NCI-H2196 treated with DMSO at 0.1 percent for 48 hours (cell line): ENCODE results near the gene HNRNPF.
"Not testable (repeated sequence)": the region's sequence is repeated elsewhere in the genome, so short reads cannot be mapped to it uniquely, and the experiment has no call there.

Experiments
- DNase-seq: peaks from one replicate; lab custom pipeline; 2025; ENCODE audit not compliant: unreplicated experiment; lab: John Stamatoyannopoulos, UW

HNRNPF gene

DNA sequence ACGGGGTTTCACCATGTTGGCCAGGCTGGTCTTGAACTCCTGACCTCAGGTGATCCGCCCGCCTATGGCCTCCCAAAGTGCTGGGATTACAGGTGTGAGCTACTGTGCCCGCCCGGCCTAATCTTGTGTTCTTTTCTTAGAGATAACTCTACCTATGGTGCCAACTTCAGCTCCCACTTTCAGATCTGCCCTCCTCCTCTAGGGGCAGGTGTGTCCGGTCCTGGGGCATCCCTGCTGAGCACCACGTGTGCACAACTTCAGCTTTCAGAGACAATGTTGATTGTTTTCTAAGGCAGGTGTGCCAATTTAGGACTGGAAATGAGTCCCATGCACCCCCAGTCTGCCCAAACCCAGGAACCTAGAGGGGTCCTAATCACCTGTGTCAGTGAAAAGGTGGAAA, 56.0 kb downstream of the HNRNPF start:
- no peak for DNase-seq

- DNase-seq = no peak
These were observed 57.7 kb downstream of the HNRNPF start for GRCh38 chr10:43351301-43351700.

DNA sequence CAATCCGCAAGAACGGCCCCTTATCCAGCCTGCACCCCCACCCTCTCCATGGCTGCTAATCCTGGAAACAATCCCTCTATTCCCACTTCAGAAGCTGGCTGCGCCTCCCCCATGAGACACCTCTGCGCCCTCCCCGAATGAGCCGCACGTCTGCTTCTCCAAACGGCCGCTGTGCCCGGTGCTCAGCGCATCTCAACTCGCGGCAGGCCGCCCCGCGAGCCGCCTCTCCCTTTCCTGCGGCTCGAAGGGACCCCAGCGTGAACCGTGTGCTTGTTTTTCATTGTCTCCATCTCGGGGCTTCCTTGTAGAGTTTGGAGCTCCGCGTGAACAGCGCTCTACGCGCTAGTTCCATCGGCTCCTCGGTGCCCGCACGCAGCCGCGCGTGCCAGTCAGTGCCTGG, 58.3 kb downstream of the HNRNPF start:
- no peak for DNase-seq

- DNase-seq = no peak
These were observed 58.8 kb downstream of the HNRNPF start for GRCh38 chr10:43350156-43350555.

DNA sequence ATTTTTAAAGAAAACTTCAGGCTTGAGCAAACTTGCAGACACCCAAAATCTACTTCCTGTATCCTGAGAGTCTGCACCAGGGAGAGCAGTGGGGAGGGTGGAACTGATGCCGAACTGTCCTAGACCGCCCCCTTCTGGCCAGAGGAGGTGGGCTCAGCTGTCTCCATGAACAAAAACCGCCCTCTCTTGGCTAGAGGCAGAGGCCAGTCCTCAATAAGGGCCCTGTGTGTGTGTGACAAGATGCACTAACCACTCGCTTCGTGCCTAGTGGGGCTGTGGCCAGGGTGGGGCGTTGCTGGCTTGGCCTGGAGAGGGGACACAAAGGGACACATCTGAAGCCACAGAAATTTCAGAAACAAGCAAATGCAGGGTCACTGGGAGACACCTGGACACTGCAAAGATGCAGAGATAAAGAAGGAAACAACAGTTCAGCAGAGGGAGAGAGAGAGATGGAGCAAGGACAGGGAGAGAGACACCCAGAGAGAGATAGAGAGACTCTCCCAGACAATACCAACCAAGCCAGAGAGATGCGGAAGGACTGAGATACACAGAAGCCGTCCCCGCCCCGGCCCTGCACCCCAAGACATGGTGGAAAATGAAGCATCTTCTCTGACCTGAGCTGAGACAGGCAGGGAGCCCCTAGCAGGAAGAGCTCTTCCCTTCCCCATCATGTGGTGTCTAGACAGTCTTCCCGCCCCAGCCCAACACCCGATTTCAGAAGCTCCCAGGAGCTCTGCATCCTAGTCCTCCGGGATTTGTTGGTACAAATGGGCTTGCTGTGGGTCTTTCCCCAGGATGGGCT, 60.3 kb downstream of the HNRNPF start:
- DNase-seq = peak; percentile 44

DNA sequence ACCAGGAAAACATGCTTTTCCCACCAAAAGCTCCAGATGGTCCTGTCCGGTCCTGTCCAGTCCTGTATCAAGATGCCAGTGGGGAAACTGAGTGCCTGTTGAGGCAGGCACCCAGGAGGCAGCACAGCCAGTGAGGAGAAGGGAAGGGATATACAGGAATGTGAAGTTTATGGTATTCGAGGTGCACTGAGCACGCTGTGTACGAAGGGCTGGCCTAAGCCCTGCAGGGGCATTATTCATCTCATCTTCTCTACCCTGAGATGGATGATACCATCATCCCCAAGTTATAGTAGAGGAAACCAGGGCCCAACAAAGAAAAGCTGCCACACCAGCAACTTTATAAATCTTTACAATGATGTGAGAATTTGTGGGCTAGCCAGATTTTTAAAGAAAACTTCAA, 61.0 kb downstream of the HNRNPF start:
- DNase-seq = no peak

DNA sequence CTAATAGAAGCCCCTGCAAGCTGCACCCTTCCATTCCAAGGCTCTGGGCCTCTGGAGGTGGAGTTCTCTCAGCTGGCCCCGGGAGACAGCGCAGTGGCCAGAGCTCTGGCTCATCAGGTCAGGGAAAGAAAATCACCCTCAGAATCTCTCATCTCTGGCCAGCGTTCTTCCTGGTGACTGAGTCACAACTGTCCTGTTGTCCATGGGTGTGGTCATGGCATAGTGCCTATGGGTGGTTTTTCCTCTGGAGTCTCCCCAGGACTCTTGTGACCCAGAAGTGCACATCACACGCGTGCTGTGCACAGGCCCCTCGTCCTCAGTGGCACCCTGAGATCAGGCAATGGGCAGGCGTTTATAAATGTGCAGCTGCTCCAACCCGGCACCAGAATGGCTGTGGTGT, 64.9 kb downstream of the HNRNPF start:
- no peak for DNase-seq

DNA sequence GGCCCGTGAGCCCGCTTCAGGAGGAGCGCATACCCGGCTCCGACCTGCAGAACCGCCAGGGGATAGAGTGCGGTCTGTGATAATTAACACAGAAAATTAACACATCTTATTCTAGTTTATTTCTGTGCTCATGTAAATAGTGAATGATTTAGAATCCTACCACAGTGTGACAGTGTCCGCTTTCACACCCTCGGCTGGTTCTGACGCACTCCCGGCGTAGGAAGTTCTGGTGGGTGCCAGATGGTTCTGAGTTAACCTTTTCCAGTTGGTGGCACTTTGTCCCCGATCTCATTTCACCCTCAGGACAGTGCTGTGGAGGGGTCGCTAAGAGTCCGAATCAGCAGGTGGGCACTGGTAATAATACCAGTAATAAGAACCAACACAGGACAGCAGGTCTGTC, 65.9 kb downstream of the HNRNPF start:
- DNase-seq = no peak

DNA sequence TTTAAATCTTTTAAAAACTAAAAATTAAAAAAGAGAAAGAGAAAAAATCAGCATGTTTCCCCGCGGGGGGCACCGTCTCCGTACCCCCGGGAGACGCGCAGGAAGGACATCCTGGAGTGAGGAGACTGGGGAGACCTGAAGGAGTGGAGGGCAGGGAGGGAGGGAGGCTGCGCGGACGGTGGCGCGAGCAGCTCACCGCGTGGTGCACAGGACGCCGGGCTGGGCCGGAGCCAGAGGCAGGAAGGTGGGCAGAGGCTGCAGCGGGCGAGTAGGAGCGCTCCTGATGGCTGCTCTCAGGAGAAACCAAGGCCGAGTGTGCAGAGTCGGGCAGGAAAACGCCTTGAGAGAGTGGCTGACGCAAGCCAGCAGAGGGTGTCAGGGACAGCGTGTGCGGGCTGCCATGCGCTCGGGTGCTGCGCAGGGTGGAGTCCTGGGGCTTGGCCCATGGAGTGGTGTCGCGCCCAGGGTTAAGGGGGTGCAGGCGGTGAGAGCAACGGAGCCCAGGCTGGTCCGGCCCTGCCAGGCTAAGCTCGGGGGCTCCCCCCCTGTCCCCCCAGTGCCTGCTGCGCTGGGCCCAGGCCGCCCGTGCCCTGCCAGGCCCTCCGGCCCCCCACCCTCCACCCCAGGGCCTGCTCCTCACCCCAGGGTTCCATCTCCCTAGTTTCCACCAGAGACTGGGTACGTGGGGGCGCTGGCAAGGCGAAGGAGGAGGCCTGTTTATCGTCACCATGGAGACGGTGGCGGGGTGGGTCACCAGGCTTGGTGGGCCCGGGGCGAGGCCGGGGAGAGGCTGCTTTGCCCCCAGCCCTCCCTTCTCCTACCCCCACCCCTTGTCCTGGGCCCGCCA, 66.5 kb downstream of the HNRNPF start:
- no peak for DNase-seq

DNA sequence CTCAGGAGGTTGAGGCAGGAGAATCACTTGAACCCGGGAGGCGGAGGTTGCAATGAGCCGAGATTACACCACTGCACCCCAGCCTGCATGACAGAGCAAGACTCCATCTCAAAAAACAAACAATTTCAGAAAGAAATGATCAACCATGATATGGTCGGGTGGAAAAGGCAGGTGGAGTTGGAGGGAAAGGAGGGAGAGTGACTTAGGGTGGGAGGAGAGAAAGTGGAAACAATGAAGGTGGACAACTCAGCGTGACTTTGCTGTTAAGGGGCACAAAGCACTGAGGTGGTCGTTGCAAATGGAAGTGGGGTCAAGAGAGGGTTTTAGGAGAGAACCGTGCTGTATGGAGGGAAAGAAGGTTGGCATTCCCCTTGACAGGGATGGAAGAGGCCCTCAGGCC, 67.5 kb downstream of the HNRNPF start:
- no peak for DNase-seq

- DNase-seq = no peak
These were observed 68.4 kb downstream of the HNRNPF start for GRCh38 chr10:43340619-43341018.

DNA sequence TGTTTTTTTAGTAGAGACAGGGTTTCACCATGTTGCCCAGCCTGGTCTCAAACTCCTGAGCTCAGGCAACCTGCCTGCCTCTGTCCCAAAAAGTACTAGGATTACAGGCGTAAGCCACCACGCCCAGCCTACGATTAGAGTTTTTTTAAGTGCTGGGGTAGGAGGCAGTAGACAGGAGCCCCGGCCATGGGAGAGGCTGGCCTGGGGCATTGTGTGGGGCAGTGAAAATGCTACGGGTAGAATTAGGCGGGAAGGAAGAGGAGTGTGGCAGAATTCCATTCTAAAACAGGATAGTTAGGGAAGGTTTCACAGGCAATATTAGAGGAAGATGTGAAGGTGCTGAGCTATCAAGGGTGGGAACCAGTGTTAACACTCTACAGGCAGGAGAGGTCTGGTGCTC, 68.9 kb downstream of the HNRNPF start:
- no peak for DNase-seq

GRCh38 chr10:43339136-43339535, 69.8 kb downstream of the HNRNPF start:
- DNase-seq = no peak

DNA sequence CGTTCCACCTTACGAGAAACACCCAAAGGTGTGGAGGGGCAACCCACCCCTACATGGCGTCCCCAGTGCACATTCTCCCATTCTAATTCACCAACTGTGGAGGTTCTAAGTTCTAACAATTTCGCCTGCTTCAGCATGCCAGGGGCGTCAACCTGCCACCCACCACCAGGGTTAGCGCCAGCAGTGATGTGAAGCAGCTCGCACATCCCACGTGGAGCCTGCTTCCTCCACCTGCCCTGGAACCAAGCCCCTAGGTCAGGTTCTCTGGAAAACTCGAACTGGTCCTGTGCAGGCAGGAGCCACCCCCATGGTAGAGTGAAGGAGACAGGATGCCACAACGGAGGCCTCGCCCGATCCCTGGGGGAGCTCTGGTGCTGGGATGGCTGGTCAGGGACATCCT, 70.9 kb downstream of the HNRNPF start:
- DNase-seq = no peak

- DNase-seq = not testable (repeated sequence)
These were observed 71.5 kb downstream of the HNRNPF start for GRCh38 chr10:43337536-43337935.

- no peak for DNase-seq
These were observed 72.2 kb downstream of the HNRNPF start for GRCh38 chr10:43336641-43337318.

DNA sequence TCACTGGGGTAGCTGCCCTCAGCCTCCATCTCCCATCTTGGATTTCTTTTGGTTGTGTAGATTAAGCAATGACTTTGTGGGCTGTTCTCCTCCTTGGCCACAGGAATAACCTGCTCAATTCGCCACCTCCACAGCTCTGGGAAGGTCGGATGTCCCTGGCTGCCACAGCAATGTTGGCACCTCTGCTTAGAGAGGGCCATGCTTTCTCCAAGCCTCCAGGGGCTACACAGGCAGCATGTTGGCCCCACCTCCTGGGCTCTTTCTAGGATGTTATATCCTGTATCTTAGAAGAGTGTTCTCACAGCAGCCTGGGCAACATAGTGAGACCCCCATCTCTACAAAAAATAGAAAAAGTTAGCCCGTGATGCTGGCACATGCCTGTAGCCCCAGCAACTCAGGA, 72.9 kb downstream of the HNRNPF start:
- no peak for DNase-seq
